Ammon's horn (tissue), 1 donor: ENCODE data around the gene CACNA1E.

Experiments used
- DNase-seq: peaks from one replicate; pipeline ENCODE4 v3.0.0-alpha.2; 2016; ENCODE audit warnings: low spot score

CACNA1E gene

DNA sequence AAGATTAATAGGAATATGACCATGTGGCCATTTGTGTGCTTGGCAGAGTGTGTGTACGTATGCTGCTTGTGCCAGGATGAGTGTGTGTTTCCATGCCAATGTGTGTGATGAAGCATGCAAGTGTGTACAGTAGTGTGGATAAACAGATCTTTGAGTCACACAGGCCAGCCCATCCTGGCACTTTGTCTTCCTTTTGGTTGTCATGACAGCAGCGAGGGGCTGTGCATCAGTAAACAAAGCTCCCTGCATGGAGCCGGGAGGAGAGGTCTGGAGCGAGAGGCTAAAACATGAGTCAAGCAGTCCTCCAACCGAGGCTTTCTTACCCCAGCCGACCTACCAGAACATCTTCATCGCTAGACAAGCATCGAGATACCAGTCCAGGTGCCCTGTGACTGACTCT, 221.2 kb downstream of the CACNA1E start:
- peak; percentile 61 for DNase-seq

DNA sequence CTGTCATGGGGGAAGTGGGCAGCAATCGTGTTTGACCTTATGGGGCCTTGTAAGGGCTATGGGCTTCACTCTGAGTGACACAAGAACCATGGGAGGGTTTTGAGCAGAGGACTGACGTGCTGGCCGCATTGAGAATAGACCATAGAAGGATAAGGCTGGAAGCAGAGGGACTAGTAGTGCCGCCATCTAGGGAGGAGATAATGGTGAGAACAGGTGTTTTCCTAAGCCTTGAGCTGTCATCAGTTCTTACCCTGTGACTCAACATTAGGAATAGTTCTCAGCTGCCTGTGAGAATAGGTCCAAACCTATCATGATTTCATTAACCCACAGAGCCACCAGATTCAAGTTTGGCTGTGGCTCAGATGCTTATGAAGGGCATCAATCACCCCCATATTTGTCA, 228.5 kb downstream of the CACNA1E start:
- no peak for DNase-seq

DNA sequence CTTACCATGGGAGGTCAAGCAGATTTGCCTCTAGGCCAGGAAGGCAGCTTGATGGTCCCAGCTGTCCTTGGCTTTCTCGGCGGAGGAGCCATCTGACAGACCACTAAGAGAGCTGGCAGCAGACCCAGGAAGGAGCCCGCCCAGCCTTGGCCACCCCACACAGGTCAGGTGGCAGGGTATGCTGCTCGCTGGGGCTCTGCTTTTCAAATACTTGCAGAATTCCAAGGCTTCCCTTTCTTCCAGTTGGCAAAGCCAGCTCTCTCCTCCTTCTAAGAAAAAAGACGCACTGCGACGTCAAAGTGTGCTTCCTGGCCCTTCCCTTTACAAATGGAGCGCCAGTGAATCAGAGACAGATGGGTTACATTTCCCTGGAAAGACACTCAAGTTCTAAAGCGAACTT, 229.4 kb downstream of the CACNA1E start:
- peak; percentile 22 for DNase-seq

- no peak for DNase-seq
Observed at GRCh38 chr1:181714428-181714827, 231.1 kb downstream of the CACNA1E start.

DNA sequence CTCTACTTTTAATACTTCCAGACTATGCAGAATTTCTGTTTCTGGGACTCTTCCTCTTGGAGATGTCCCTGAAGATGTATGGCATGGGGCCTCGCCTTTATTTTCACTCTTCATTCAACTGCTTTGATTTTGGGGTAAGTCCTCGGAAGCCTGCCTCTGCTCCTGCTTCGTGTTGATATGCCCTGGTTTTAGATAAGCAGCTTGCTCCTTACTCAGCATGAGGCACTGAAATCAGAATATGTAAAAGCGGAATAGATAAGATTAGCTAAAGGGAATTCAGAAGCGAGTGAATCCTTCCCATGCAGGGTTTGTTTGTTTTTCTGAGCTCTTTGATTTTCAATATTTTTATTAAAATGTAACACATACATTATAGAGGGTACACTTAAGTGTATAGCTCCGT, 234.7 kb downstream of the CACNA1E start:
- no peak for DNase-seq

DNA sequence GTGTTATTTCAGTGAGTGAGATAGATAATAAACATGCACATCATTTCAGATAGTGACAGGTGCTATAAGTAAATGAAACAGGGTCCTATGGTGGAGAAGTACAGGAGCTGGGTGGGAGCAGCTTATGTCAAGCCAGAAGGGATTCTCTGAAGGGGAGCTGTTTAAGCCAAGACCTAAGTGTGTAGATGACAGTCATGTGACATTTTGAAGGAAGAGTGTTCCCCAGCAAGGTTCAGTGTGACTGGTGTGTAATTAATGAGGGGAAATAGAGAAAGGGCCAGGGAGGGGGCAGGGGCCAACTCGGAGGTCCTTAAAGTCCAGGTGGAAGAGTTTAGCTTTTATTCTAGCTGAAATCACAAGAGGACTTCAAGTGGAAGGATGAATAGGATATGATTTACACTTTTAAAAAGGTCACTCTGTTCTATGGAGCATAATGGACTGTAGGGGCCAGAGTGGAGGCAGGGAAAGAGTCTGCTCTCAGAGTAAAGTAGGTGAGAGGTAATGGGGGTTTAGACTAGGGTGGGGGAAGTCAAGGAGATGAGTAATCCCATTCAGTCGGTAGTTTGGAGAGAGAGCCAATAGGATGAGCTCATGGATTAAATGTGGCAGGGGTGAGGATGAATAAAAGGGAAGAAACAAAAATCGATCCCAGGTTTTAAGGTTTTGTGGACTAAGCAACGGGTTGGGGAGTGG, 243.1 kb downstream of the CACNA1E start:
- DNase-seq, result no peak

GRCh38 chr1:181730606-181731005, 247.3 kb downstream of the CACNA1E start:
- no peak for DNase-seq

DNA sequence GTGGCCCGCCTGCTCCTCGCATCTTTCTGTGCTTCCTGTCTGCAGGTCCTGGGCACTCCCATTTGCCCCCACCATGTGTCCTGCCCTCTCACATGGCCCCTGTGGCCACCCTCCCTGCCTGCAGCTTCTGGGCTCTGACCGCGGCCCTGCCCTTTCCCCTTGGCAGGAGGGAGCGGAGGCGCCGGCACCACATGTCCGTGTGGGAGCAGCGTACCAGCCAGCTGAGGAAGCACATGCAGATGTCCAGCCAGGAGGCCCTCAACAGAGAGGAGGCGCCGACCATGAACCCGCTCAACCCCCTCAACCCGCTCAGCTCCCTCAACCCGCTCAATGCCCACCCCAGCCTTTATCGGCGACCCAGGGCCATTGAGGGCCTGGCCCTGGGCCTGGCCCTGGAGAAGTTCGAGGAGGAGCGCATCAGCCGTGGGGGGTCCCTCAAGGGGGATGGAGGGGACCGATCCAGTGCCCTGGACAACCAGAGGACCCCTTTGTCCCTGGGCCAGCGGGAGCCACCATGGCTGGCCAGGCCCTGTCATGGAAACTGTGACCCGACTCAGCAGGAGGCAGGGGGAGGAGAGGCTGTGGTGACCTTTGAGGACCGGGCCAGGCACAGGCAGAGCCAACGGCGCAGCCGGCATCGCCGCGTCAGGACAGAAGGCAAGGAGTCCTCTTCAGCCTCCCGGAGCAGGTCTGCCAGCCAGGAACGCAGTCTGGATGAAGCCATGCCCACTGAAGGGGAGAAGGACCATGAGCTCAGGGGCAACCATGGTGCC, 249.1 kb downstream of the CACNA1E start:
- no peak for DNase-seq

- no peak for DNase-seq
Observed at GRCh38 chr1:181733486-181733885, 250.2 kb downstream of the CACNA1E start.

GRCh38 chr1:181737056-181737455, 253.7 kb downstream of the CACNA1E start:
- DNase-seq, result peak; percentile 18

DNA sequence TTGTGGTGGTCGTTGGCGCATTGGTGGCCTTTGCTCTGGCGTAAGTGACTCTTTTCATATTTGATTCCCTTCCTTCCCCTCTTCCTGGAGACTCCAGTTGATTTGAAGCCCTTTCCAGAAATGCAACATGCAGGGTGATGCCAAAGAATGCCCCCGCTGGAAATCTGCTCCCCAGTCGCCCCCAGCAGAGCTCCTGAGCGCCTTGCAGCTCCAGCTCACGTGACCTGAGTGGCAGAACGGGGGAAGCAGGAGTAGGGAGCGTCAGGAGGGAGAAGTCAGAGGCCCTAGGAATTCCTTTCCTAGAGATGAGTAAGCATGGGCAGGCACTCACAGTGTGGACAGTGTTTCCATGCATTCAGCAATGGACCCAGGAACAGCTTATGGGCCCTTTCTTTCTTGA, 255.9 kb downstream of the CACNA1E start:
- peak; percentile 21 for DNase-seq

- no peak for DNase-seq
Observed at GRCh38 chr1:181742426-181742825, 259.1 kb downstream of the CACNA1E start.

- DNase-seq, result peak; percentile 60
Observed at GRCh38 chr1:181743878-181744312, 260.6 kb downstream of the CACNA1E start.

GRCh38 chr1:181746224-181746623, 262.9 kb downstream of the CACNA1E start:
- DNase-seq, result no peak

- DNase-seq, result no peak
Observed at GRCh38 chr1:181748013-181748412, 264.7 kb downstream of the CACNA1E start.

DNA sequence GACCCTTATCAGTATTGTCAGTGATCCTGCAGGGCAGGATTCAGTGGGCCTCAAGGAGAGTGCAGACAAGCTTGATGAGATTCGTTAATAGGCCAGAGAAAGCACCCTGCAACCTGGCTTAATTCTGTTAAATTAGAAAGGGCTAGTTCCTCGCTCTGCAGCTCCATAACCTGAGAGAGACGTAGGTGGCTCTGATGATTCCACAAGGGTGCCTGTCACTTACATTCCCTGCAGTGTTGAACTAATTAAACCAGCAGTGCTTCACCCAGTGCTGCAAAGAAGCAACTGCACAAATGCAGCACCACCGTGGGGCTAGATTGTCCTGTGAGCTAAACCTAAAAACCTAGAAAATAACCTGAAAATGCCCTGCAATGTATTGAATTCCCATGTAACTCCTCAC, 270.8 kb downstream of the CACNA1E start:
- DNase-seq, result no peak

DNA sequence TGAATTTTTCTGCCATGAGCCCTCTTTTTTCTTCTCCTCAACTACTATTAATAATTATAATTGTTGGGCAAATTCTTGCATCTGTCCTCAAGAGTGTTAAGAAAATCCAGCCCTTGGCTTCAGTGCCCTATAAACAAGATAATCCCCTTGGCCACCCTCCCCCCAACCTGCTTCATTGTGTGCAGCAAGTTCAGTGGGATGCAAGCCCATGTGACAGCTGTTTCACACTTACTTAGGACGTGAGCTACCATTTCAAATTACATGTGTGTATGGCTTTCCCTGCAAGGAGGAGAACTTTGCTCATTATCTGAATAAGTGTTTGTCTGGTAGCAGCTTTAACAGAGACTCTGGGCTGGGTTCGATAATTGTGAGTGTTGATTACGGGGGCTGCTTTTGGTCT, 276.2 kb downstream of the CACNA1E start:
- no peak for DNase-seq

GRCh38 chr1:181763736-181764135, 280.4 kb downstream of the CACNA1E start:
- no peak for DNase-seq

- no peak for DNase-seq
Observed at GRCh38 chr1:181765451-181766026, 282.2 kb downstream of the CACNA1E start.

DNA sequence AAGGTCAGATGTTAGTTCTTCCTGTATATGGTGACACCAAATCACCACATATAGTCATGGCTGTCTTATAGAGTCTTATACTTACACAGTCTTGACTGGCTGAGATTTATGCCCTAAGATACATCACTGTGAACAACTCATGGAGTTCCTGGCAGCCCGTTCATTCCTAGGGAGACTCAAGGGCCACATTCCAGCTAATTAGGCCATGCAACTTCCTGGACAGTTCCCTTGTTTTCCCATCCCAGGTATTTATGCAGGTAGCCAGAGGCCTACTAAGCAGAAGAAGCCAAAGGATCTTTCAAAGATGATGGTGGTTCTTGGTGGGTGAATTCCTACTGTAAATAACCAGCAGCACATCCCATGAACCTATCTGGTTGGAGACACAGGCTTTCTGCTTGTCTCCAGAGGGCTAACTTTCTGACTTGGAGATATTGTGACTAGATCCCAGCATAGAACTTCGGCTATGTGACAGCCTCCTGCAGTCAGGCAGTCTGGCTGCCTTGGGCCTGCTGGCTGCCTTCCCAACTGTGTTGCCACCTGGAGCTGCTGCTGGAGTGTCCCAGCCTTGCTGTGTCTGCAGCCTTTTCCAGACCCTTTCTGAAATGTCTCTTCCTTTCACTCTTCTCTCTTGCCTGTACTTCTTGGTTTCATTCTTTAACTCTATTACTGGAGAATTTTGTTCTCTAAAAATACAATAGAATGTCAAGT, 283.8 kb downstream of the CACNA1E start:
- no peak for DNase-seq

GRCh38 chr1:181768211-181768929, 285.1 kb downstream of the CACNA1E start:
- no peak for DNase-seq

- DNase-seq, result no peak
Observed at GRCh38 chr1:181768930-181769280, 285.6 kb downstream of the CACNA1E start.
